HG02981 (cell line): ENCODE results near the gene DIP2A.

Experiments used
- ATAC-seq: cut with Tn5 transposase; IDR thresholded peaks from one replicate; pipeline ENCODE4 v1.9.1; 2021; ENCODE audit warnings: mild to moderate bottlenecking, moderate library complexity; ENCODE audit not compliant: unreplicated experiment

The DIP2A gene

DNA sequence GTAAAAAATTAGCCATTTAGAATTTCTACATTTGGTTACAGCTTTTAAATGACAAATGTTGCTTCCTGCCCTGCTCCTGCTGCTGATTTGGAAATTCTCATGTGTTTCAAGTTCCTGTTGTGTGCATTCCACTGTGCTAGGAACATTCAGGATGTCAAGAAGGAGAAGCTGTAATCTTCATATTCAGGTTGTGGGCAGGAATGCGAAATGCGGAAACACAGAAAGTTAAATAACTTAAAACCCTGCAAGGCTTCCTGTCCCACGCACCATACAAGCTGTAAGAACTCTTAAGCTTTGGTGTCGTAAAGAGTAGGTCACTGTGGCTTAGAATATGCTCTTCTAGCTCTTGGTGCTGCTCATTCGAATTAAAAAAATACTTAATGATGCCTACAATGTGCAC, 93.6 kb downstream of the DIP2A start:
- ATAC-seq = no peak

DNA sequence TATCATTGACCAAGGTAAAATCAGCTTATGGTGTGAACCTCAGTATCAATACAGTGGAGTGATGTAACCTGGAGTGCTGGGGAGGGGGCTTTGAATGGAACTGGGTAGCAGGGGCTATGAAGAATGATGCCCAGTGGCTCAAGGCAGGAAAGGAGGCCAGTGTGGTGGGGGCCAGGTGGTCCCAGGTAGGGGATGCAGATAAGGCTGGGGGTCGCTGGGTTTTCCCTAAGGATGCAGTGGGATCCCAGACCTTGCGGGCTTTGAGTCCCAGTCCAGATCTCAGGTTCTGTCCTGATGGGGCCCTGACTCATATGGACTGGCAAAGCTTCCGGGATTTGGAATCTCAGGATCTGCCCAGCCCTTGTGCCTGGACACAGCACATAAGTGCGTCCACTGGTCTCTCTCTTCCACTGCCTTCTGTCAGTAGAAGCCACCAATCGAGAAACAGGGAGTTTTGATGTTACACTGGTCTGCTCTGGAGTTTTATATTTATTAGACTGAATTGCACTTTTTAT, 94.2 kb downstream of the DIP2A start:
- no peak for ATAC-seq

DNA sequence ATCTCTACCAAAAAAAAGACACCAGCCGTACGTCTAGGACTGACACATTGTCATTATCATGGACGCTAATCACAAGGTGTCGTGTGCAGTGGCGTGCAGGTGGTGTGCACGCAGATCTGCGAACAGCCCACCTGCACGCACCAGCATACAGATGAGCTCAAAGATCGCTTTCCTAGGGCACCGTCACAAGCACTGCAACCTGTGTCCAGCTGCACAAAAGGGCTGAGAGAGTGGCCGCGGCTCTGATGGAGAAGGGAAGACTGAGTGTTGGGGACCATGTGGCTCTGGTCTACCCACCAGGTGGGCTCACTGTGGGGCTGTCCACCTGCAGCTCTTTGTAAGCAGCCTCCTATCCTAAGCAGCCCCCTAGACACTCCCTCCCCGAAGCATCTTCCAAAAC, 95.3 kb downstream of the DIP2A start:
- ATAC-seq = no peak

DNA sequence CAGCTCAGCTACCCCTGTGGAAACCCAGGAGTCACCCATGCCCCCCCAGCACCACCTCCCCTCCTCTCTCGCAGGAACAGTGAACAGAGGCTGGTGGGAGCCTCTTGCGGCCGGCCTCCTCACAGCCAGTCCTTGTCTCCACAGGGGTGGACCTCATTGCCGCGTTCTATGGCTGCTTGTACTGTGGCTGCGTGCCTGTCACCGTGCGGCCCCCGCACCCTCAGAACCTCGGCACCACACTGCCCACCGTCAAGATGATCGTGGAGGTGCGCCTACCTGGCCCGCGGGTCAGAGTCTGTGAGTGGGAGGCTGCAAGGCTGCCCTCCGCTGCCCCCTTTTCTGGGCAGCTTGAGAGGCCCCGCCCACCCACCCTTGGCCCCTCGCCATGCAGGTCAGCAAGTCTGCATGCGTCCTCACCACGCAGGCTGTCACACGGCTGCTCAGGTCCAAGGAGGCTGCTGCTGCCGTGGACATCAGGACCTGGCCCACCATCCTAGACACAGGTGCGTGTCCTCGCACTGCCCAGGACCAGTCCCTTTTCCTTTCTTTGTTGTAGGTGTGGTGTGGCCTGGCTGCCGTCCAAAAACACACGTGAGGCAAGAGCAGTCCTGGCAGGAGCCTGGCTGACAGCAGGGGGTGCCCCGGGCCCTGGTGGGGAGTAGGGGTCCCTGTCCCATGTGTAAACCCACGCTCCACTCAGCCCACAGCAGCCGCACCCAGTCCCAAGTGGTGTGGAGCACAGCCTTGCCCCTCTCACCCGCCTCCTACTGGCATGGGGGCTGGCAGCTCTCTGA, 95.9 kb downstream of the DIP2A start:
- ATAC-seq = no peak

DNA sequence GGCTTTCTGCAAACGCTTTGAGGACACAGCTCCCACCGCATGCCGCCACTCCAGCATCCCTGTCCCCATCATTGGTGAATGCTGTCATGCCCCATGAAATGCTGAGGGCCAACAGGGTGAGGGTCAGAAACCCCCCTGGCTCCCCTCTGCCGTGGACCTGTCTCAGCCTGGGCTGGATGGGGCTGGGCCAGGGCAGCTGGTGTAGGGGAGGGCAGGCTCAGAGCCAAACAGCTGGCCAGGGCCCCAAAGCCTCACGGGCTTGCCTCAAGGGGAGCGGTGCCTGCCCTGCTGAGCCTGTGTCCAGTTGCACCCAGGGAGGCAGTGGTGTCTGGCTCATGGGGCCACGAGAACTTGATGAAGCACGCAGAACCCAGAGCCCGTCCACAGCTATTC, 96.5 kb downstream of the DIP2A start:
- ATAC-seq = no peak

DNA sequence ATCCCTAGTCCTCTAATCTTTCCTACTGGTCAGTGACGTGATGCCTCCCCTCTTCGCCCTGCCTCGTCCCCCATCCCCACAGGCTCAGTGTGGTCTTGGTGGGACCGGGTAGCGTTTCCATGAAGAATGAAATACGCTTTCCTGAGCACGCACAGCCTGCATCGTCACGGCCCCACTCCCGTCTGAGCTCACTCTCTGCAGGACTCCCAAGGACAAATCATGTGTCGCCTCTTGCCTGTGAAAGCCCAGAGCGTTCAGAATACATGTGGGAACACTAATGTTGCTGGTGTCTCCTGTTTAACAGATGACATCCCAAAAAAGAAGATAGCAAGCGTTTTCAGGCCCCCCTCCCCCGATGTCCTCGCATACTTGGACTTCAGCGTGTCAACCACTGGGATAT, 97.0 kb downstream of the DIP2A start:
- no peak for ATAC-seq

DNA sequence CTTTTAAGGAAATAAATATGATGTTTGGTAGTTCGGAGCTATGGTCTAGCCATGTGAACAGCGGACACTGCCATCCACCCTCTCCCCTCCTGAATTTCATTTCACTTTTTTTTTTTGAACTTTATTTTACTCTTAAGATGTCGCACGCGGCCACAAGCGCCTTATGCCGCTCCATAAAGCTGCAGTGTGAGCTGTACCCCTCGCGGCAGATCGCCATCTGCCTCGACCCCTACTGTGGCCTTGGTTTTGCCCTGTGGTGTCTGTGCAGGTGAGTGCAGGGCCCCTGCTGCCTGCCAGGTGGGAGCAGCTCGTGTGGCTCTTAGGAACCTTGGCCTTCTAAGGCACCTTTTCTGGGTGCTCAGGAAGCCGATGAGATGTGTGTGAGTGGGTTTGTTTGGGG, 98.1 kb downstream of the DIP2A start:
- no peak for ATAC-seq

DNA sequence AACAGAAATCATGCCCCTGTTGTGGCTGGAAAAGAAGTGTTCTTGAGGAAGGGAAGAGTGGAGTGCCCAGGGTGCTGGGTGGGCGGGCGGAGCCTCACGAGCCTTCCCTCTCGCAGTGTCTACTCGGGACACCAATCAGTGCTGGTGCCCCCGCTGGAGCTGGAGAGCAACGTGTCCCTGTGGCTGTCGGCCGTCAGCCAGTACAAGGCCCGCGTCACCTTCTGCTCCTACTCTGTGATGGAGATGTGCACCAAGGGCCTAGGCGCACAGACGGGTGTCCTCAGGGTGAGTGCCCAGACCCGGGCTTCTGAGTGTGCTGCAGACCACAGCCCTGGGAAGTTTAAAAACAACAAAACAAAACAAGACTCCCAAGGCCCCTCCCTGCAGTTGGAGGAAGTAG, 98.8 kb downstream of the DIP2A start:
- ATAC-seq = no peak

DNA sequence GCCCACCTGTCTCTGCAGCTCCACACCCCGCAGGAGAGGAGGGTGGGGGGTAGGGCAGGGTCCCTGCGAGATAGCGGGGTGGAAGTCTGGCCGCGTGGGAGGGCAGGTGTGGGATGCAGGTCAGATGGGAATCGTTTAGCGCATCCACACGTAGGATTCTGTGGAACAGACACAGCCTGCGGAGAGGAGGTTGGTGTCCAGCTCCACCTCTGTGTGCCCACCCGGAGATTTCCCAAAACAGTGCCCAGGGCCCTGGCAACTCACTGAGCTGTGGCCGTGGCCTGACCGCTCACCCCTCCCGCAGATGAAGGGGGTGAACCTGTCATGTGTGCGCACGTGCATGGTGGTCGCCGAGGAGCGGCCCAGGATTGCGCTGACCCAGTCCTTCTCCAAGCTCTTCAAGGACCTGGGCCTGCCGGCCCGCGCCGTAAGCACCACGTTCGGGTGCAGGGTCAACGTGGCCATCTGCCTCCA, 99.3 kb downstream of the DIP2A start:
- no peak for ATAC-seq

DNA sequence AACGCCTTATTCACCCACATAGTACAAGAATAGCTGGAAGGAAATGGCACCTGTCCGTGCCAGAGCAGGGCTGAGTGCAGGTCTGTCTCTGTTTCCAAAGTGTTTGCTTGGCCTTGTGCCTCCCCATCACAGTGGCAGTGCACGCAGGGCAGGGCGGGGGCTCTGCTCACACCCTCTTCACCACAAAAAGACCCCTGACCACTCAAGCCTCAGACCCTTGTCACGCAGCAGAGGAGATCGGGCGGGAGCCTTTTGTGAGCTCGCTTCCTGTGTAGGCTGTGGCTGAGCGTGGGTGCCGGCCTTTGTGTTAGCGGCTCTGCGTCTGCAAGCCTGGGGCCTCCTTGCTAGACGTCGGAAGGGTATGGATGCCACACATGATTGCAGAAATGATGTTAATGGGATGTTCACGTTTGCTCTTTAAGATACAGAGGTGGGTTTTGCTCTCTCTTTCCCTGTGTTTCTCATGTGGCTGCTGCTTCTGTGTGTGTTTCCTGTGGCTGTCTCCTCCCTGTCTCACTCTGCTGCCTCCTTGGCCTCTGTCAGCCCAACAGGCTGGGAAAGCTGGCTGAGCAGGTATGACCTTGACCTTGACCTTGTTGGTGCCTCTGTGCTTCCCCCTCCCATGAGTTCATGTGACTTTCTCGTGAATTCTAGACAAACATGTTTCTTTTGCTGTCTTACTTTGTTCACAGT, 100.7 kb downstream of the DIP2A start:
- no peak for ATAC-seq

DNA sequence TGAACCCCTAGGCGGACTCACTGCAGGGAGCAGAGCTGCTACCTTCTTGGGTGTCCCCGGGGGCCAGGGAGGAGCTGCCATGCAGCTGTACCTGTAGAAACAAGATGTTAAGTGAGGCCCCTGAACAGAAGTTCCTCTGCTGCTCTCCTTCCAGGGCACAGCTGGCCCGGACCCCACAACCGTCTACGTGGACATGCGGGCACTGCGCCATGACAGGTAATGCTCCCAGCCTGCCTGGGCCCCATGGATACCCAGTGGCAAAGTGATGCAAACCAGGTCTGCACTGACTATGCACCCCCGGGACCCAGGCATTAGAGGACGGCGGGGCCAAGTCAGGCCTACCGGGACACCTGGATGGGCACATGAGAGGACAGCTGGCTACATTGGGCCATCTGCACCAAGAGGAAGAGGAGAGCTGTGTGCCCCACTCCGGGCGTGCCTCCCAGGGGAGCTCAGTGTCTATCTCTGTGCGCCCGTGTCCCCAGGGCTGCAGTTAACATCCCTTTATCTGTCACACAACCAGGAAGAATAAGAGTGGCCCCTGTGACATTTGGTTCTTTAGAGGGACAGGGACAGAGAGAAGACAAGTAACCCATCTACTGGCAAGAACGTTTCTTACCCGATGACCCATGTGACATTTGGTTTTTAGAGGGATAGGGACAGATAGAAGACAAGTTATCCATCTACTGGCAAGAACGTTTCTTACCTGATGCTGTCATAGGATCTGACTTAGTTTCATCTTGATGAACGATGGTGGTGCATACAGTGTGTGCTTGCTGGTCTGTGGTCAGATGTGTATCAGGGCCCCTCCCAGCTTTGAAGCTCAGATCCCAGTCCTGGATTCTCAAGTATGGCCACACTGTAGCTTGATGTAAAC, 102.1 kb downstream of the DIP2A start:
- ATAC-seq = no peak

DNA sequence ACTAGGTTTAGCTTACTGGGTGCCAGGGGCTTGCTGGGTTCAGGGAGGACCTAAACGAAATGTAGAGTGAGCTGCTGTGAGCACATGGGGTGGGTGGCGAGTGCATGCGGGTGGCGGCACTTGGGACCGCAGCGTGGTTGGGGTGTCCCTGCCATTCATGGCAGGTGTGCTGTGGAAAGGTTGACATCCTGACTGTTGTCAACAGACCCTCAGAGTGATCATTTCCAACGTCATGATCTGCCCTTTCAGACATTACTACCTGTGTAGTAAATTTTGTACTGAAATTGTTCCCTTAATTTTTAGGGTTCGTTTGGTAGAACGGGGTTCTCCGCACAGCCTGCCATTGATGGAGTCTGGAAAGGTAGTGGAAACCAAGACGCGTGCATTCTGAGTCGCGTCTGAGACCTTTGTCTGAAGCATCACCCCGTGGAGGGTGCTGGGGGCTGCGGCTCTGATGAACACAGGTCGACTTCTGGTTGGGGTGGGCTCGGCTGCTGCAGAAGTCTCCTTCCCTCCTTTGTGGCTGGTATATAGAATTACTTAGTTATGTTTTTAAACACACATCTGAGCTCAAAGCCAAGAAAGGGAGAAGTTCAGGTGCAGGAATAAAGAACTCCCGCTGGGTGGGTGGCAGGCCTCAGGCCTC, 102.9 kb downstream of the DIP2A start:
- no peak for ATAC-seq

DNA sequence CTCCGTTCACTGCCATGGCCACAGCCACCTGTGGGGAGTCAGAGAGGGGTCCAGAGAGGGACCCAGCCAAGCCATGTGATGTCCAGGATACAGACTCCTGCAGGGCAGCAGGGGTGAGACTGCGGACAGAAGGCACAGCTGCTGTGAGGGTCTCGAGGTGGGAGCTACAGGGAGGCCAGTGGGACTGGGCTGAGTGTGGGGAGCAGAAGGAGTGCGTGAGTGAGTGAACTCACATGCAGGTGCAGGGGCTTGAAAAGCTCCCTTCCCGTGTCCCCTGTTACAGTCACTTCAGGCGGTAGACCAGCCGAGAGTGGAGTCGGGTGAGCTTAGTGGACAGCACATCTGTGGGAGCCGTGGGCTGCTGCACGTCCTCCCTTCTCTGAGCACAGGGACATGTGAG, 103.8 kb downstream of the DIP2A start:
- no peak for ATAC-seq

DNA sequence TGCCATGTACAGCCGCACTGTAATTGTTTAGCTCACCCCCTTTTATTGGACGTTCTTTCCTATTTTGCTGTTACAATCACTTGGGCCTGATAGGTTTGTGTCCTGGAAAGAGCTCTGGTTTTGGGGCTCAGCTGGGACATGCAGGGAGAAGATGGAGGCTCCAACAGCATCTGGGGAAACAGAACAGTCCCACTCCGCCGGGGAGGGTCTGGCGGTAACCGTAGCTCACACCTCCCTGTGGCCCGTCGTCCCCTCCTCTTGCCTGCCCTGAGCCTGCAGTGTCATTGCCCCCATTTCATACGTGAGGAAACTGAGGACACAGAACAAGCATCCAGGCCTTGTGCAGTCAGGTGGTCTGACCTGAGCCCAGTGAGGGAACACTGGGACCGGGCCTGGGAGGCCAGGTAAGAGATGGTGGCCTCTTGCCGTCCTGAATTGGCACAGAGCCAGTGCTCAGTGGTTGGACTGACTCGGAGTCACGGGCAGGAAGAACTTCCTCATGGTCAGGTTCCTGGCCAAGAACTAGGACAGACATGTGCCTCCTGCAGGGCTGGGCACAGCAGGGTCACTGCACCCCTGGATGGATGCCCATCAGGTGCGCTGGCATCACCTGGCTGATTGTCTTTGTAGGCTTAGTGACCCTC, 104.4 kb downstream of the DIP2A start:
- no peak for ATAC-seq

DNA sequence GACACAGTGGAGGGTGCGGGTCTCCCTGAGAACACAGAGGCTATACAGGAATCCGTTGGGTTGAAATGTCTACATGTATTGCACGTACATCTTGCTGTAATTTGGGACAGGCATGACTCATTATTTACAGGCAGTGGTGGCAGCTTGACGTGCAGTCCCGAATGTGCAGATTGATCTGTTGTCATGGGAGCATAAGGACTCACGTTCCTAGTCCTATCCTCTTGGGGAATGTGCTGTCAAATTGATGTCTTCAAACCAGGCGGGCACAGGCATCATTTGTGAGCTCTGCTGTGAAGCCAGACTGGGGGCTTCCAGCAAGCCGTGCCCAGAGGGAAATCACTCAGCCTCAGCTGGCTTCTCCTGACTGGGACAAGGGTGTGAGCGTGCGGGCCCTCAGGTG, 105.7 kb downstream of the DIP2A start:
- no peak for ATAC-seq

DNA sequence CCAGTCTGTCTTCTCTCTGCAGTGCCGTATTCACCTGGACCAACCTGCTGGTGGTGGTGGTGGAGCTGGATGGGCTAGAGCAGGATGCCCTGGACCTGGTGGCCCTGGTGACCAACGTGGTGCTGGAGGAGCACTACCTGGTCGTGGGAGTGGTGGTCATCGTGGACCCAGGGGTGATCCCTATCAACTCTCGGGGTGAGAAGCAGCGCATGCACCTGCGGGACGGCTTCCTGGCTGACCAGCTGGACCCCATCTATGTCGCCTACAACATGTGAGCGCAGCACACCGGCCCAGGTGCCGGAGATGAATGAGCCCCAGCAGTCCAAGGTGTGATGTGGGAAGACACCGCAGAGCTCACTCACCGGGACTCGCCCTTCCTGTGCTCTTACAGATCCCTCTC, 108.7 kb downstream of the DIP2A start:
- no peak for ATAC-seq

DNA sequence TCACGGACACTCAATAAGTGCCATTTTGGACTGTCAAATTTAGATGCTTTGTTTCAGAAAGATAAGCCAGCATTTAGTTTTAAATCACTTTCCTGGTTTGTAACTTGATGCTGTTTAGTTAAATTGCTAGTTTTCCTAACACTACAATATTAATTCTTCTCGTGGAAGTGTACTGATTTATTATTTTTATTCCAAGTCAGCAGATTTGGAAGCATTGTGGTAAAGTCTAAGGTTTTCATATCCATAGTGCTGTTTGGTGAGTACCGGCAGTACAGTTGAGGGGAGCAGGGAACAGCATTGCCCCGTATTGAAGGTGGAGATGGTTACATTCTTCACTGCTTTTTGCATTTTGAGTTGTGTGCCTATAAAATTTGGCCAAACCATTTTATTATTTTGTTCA, 109.9 kb downstream of the DIP2A start:
- ATAC-seq = no peak

DNA sequence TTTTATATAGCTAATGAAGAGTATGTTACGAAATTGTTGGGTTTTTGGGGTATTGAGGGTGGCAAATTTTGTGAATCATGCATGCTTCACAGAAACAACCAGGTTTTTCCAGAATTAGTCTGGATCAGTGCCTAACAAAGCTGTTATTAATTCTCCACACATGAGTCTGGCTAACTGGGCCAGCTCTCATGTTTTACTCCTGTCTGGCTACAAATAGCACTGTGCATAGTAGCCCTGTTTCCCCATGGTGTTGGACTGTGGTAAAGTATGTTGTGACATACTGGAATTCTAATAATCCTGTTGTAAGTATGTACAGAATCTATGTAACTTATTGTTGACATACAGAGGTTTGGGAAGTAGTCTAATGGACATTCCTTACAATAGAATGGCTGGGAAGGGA, 110.4 kb downstream of the DIP2A start:
- no peak for ATAC-seq

DNA sequence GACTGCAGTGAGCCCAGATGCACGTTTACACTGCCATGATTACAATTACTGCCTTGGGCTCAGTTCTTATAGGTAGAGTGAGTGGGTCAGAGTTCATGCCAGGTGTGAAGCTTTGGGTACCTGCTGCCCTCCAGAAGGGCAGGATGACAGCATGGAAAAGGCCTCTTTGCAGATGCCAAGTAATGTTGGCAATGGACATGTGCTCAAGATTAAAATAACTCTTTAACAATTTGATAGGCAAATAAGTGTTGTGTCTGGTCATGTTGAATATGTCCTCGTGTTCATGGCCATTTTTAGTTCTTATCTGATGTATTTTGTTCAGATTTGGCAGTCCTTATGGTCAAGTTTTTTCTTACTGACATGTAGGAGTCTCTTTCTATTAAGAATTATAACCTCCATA, 111.4 kb downstream of the DIP2A start:
- ATAC-seq = no peak

DNA sequence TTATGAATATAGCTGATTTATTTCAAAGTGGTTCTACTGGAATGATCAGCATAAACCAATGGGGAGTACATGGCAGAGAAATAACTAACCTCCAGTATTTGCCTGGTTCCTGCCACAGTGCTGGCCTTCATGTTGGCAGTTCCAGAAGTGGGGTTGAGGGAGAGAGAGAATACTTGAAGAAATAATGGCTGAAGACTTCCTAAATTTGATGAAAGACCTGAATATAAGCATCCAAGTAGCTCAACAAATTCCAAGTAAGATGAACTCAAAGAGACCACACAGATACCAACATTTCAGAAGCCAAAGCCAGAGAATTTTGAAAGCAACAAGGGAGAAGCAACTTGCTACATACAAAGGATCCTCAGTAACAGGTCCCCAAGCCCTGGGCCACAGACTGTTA, 111.9 kb downstream of the DIP2A start:
- no peak for ATAC-seq
